DND-41 (cell line): ENCODE measurements around the gene NLRP3.

ENCODE experiments used
- ATAC-seq: fragments of 200-7000 bp; cut with Tn5 transposase; 3 replicates; pipeline ENCODE4 v1.9.1; 2021; ENCODE audit warnings: low read depth; ENCODE audit not compliant: insufficient read depth
- DNase-seq: peaks from one replicate; pipeline ENCODE4 v3.0.0-alpha.2; 2020
- H2AFZ ChIP-seq: 2 replicates; pipeline ENCODE4 v1.6.0; 2012; ENCODE audit warnings: low read depth, low read length
- H3K27ac ChIP-seq: 2 replicates; pipeline ENCODE4 v1.5.1; 2012; ENCODE audit warnings: low read length, inconsistent platforms
- H3K27me3 ChIP-seq: fragments of 200-600 bp; sonication (generic); 2 replicates; pipeline ENCODE4 v1.6.0; 2012; ENCODE audit warnings: low read length, mild to moderate bottlenecking, inconsistent platforms; ENCODE audit not compliant: insufficient read depth, poor library complexity
- H3K36me3 ChIP-seq: 2 replicates; pipeline ENCODE4 v1.5.1; 2012; ENCODE audit warnings: low read length, inconsistent platforms; ENCODE audit not compliant: insufficient read depth
- H3K4me1 ChIP-seq: 2 replicates; pipeline ENCODE4 v1.5.1; 2012; ENCODE audit warnings: mild to moderate bottlenecking, low read length; ENCODE audit not compliant: insufficient read depth
- H3K4me2 ChIP-seq: 2 replicates; pipeline ENCODE4 v1.6.0; 2012; ENCODE audit warnings: mild to moderate bottlenecking, moderate library complexity, low read length, inconsistent platforms; ENCODE audit not compliant: insufficient read depth
- H3K4me3 ChIP-seq, 2 experiments: fragments of 200-600 bp in 1 of 2; shearing (Covaris generic) in 1 of 2; 2 replicates each; pipeline ENCODE4 v1.5.1; 2012 to 2016; ENCODE audit warnings: inconsistent platforms in 2 of 2, low read length in 2 of 2, mild to moderate bottlenecking in 2 of 2, low read depth in 1 of 2, moderate library complexity in 1 of 2
- H3K79me2 ChIP-seq: 2 replicates; pipeline ENCODE4 v1.6.0; 2012; ENCODE audit warnings: low read length, inconsistent platforms; ENCODE audit not compliant: insufficient read depth
- H3K9ac ChIP-seq: 2 replicates; pipeline ENCODE4 v1.6.0; 2012; ENCODE audit warnings: low read depth, mild to moderate bottlenecking, inconsistent platforms, low read length, moderate library complexity
- H3K9me3 ChIP-seq: 2 replicates; pipeline ENCODE4 v1.5.1; 2012; ENCODE audit warnings: low read length, moderate library complexity, mild to moderate bottlenecking, inconsistent platforms; ENCODE audit not compliant: insufficient read depth, severe bottlenecking
- H4K20me1 ChIP-seq: 2 replicates; pipeline ENCODE4 v1.6.0; 2012; ENCODE audit warnings: low read length; ENCODE audit not compliant: insufficient read depth
- EZH2 ChIP-seq: IDR thresholded peaks from 3 replicates; pipeline ENCODE4 v1.6.1; 2012; ENCODE audit warnings: borderline replicate concordance, low read depth, mild to moderate bottlenecking, moderate library complexity, low read length, inconsistent platforms; ENCODE audit not compliant: severe bottlenecking
- TF ChIP-seq, protein P1 (sequence below): IDR thresholded peaks from 2 replicates; pipeline ENCODE4 v1.5.1; 2012; ENCODE audit warnings: borderline replicate concordance, low read length, moderate library complexity, mild to moderate bottlenecking; ENCODE audit not compliant: poor library complexity, severe bottlenecking; ENCODE audit errors: extremely low read depth

The NLRP3 gene

DNA sequence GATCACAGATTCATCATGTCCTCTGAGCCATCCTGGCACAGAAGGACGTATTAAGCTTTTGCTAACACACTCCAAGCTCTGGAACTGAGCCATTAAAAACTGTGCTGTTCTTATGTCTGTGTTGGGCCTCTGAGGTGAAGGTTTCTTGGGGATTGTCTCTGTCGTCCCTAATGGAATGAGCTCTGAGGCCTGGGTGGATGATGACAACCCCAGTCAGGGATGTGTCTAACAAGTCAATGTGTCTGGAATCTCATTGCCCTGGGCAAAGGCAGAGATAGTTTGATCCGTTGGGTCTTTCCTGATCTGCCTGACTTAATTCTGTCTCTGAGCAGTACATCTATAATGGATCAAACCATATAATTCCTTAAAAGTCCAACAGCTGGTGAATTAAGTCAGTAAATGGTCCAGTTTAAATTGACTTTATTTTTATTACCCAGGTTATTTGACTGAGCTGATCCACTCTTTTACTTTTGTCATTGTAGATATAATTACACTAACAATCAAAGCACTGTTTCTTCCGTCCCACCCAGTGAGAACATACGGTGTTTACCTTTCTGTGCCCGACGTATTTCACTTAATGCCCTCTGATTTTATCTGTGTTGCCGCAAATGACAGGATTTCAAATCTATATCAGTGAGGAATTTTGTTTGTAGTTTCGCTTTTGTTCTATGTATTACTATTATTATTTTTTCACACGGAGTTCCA, 80.8 kb downstream of the NLRP3 start:
- no peak for TF ChIP-seq EZH2
- TF ChIP-seq, protein P1, sequence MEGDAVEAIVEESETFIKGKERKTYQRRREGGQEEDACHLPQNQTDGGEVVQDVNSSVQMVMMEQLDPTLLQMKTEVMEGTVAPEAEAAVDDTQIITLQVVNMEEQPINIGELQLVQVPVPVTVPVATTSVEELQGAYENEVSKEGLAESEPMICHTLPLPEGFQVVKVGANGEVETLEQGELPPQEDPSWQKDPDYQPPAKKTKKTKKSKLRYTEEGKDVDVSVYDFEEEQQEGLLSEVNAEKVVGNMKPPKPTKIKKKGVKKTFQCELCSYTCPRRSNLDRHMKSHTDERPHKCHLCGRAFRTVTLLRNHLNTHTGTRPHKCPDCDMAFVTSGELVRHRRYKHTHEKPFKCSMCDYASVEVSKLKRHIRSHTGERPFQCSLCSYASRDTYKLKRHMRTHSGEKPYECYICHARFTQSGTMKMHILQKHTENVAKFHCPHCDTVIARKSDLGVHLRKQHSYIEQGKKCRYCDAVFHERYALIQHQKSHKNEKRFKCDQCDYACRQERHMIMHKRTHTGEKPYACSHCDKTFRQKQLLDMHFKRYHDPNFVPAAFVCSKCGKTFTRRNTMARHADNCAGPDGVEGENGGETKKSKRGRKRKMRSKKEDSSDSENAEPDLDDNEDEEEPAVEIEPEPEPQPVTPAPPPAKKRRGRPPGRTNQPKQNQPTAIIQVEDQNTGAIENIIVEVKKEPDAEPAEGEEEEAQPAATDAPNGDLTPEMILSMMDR: no peak
- no peaks in the 10 kb centered on the region for H3K36me3 ChIP-seq
- H3K4me2 ChIP-seq: no peak overlapping the region
- no peak overlapping the region for H3K9ac ChIP-seq
- DNase-seq (no peak), ATAC-seq (no peak)
- H3K79me2 ChIP-seq: no peaks in the 10 kb centered on the region
- H3K9me3 ChIP-seq: no peaks in the 10 kb centered on the region
- H3K4me3 ChIP-seq: no peak overlapping the region
- no peaks in the 10 kb centered on the region for H3K27me3 ChIP-seq
- H2AFZ ChIP-seq: no peak overlapping the region
- H4K20me1 ChIP-seq: no peaks in the 10 kb centered on the region
- no peak overlapping the region for H3K27ac ChIP-seq
- no peaks in the 10 kb centered on the region for H3K4me1 ChIP-seq
